GM23338 (cell line): ENCODE data around the gene PHLDB2.

Experiments
- CREB1 ChIP-seq: fragments of 250-450 bp; sonication (Bioruptor Pico); IDR thresholded peaks from 2 replicates; pipeline ENCODE4 v1.5.0; 2020; ENCODE audit warnings: low read depth, mild to moderate bottlenecking, moderate library complexity
- EZH2 ChIP-seq: fragments of 200-600 bp; sonication (generic); IDR thresholded peaks from one replicate; pipeline ENCODE4 v1.8.0; 2017; ENCODE audit warnings: antibody characterized with exemption, mild to moderate bottlenecking, low read depth; ENCODE audit not compliant: unreplicated experiment
- JUNB ChIP-seq: IDR thresholded peaks from one replicate; pipeline ENCODE4 v1.6.1; 2016; ENCODE audit warnings: antibody characterized with exemption; ENCODE audit not compliant: unreplicated experiment
- TF ChIP-seq, protein P1 (sequence below), 2 experiments: fragments of 200-600 bp in 1 of 2; sonication (generic) in 1 of 2; conservative IDR thresholded peaks; 2 replicates each; pipeline versions ENCODE4 v1.5.1 to v1.6.1; 2016 to 2017; ENCODE audit warnings: antibody characterized with exemption in 2 of 2, low read depth in 2 of 2, mild to moderate bottlenecking in 2 of 2, moderate library complexity in 1 of 2

DNA sequence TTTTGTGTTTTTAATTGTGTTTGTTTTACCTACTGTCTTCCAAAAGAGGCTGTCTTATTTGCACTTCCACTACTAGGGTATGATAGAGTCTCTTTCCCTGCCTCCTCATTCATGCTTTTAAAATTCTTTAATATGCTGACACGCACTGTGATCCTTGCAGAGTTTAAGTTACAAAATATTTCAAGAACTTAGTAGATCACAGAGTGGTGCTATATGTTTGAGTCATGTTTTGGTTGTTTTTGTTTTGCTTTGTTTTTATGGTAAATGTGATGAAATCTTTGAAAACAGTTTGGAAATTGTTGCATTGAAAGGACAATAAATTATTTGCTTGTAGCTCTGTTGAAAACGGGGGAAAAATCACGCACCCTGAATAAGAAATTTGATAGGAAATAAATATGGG lies 113.8 kb downstream of the PHLDB2 start:
- no peak for TF ChIP-seq EZH2
- TF ChIP-seq, protein P1, sequence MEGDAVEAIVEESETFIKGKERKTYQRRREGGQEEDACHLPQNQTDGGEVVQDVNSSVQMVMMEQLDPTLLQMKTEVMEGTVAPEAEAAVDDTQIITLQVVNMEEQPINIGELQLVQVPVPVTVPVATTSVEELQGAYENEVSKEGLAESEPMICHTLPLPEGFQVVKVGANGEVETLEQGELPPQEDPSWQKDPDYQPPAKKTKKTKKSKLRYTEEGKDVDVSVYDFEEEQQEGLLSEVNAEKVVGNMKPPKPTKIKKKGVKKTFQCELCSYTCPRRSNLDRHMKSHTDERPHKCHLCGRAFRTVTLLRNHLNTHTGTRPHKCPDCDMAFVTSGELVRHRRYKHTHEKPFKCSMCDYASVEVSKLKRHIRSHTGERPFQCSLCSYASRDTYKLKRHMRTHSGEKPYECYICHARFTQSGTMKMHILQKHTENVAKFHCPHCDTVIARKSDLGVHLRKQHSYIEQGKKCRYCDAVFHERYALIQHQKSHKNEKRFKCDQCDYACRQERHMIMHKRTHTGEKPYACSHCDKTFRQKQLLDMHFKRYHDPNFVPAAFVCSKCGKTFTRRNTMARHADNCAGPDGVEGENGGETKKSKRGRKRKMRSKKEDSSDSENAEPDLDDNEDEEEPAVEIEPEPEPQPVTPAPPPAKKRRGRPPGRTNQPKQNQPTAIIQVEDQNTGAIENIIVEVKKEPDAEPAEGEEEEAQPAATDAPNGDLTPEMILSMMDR (conservative IDR thresholded peaks at IDR 0.05; ENCODE audit: low read depth in 2 of 2): no peak
- no peak for TF ChIP-seq JUNB
- no peak for TF ChIP-seq CREB1 (CRISPR knock-in tag)
